Hepatocyte (in vitro differentiated cells): ENCODE results near the gene MAP3K2.

Source experiments
- EZH2phosphoT487 ChIP-seq: fragments of 200-600 bp; sonication (generic); IDR thresholded peaks from one replicate; pipeline ENCODE4 v1.6.1; 2018; ENCODE audit warnings: antibody characterized with exemption, mild to moderate bottlenecking, low read depth, moderate library complexity; ENCODE audit not compliant: unreplicated experiment, severe bottlenecking
- TF ChIP-seq, protein P1 (sequence below): fragments of 200-600 bp; sonication (generic); IDR thresholded peaks from 2 replicates; pipeline ENCODE4 v1.5.1; 2016; ENCODE audit warnings: antibody characterized with exemption, mild to moderate bottlenecking; ENCODE audit not compliant: poor library complexity

DNA sequence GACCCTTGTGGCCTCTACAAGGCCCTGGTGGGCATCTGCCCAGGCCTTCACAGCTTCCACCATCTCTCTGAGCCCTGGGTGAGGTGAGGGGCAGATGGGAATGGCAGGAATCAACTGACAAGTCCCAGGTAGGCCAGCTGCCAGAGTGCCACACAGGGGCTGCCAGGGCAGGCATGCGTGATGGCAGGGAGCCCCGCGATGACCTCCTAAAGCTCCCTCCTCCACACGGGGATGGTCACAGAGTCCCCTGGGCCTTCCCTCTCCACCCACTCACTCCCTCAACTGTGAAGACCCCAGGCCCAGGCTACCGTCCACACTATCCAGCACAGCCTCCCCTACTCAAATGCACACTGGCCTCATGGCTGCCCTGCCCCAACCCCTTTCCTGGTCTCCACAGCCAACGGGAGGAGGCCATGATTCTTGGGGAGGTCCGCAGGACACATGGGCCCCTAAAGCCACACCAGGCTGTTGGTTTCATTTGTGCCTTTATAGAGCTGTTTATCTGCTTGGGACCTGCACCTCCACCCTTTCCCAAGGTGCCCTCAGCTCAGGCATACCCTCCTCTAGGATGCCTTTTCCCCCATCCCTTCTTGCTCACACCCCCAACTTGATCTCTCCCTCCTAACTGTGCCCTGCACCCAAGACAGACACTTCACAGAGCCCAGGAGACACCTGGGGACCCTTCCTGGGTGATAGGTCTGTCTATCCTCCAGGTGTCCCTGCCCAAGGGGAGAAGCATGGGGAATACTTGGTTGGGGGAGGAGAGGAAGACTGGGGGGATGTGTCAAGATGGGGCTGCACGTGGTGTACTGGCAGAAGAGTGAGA lies 32.5 kb upstream of the MAP3K2 start:
- TF ChIP-seq, protein P1, sequence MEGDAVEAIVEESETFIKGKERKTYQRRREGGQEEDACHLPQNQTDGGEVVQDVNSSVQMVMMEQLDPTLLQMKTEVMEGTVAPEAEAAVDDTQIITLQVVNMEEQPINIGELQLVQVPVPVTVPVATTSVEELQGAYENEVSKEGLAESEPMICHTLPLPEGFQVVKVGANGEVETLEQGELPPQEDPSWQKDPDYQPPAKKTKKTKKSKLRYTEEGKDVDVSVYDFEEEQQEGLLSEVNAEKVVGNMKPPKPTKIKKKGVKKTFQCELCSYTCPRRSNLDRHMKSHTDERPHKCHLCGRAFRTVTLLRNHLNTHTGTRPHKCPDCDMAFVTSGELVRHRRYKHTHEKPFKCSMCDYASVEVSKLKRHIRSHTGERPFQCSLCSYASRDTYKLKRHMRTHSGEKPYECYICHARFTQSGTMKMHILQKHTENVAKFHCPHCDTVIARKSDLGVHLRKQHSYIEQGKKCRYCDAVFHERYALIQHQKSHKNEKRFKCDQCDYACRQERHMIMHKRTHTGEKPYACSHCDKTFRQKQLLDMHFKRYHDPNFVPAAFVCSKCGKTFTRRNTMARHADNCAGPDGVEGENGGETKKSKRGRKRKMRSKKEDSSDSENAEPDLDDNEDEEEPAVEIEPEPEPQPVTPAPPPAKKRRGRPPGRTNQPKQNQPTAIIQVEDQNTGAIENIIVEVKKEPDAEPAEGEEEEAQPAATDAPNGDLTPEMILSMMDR = no peak
- no peak for TF ChIP-seq EZH2phosphoT487
